ENCODE data around the gene TMPRSS11A.
A peak's percentile ranks its signal among the peaks of the same experiment; 100 is the strongest.

The TMPRSS11A gene, protein sequence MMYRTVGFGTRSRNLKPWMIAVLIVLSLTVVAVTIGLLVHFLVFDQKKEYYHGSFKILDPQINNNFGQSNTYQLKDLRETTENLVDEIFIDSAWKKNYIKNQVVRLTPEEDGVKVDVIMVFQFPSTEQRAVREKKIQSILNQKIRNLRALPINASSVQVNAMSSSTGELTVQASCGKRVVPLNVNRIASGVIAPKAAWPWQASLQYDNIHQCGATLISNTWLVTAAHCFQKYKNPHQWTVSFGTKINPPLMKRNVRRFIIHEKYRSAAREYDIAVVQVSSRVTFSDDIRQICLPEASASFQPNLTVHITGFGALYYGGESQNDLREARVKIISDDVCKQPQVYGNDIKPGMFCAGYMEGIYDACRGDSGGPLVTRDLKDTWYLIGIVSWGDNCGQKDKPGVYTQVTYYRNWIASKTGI

DNA sequence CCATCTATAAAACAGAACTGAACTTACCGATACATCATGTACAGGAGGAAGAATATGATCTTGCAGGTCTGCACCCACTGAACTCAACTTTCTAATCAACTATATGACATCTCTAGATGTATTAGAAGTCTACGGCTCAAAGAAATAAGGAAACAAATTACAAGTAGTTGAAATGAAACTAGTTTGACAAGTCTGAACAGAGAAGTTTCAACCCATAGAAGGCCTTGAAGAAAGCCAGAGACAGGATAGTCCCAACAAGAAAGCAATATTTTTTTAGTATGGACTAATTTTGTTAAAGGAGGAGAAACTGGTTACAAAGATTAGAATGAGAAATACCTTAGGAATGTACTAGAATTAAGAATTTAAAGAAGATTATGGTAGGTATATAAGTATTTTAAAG, at the start of gene TMPRSS11A:
TSS of gene TMPRSS11A (minus strand) at position 138 of the 400 bp plus-strand sequence. CDS start at position 38, 100 bp downstream.
- no peak for DNase-seq

- no peak for DNase-seq
Measured at GRCh38 chr4:68011684-68012083, 48.4 kb upstream of the TMPRSS11A start.

DNA sequence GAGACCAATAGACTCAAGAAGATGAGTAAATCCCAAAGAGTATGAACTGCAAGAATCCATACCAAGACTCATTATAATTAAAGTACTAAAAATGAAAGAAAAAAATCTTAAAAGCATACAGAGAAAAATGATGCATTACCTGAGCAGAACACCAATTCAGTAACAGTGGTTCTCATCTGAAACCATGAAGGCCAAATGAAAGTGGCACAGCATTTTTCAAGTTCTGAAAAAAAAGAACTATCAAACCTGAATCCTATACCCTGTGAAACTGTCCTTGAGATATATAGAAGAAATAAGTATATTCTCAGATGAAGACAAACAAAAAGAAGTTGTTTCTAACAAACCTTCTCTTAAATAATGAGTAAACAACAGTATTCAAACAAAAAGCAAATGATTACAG, 39.6 kb upstream of the TMPRSS11A start:
- no peak for DNase-seq

- no peak for DNase-seq
Measured at GRCh38 chr4:67996127-67996526, 32.8 kb upstream of the TMPRSS11A start.

GRCh38 chr4:67988991-67989390, 25.7 kb upstream of the TMPRSS11A start:
- no peak for DNase-seq

- no peak for DNase-seq
Measured at GRCh38 chr4:67983333-67983732, 20.0 kb upstream of the TMPRSS11A start.

- no peak for DNase-seq
Measured at GRCh38 chr4:67980512-67980911, 17.2 kb upstream of the TMPRSS11A start.

- no peak for DNase-seq
Measured at GRCh38 chr4:67973608-67974007, 10.3 kb upstream of the TMPRSS11A start.

DNA sequence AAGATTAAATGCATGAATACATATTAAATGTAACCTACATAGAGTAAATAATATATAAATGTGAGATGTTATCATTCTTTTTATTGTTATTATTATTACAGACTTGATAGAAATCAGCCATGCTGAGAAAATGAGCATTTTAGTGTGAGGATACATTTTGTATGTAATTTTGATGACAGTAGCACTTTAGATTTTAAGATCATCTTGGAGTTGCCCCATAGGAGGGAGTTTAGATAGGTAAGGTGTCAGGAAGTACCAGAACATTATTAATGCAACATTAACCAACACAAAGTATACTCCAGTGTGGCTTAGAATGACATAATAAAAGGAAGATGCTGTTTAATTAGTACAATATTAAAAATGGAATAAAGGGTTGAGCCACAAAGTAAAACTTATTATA, 8.4 kb downstream of the TMPRSS11A start:
- DNase-seq = no peak

GRCh38 chr4:67941074-67941473, 22.2 kb downstream of the TMPRSS11A start:
- DNase-seq = no peak

GRCh38 chr4:67940506-67940905, 22.8 kb downstream of the TMPRSS11A start:
- DNase-seq = no peak

GRCh38 chr4:67939195-67939594, 24.1 kb downstream of the TMPRSS11A start:
- DNase-seq = no peak

DNA sequence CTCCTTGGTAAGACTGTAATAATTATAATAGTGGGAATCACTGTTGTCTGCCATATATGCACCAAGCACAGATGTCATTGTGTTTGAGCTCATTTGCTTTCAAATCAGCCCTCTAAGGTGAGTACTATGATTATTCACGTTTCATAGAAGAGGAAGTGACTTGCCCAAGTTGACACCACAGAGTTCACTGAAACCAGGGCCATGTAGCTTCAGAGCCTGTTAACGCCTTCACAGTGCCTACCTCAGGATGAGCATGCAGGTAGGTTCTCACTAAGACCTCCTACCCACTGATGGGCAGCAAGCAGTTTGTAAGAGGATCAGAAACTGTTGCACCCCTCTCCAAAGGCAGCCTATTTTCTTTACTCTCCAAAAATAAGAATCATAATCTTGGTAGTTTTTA, 27.4 kb downstream of the TMPRSS11A start:
- no peak for DNase-seq

- DNase-seq = peak; percentile 84
Measured at GRCh38 chr4:67934628-67935027, 28.7 kb downstream of the TMPRSS11A start.

DNA sequence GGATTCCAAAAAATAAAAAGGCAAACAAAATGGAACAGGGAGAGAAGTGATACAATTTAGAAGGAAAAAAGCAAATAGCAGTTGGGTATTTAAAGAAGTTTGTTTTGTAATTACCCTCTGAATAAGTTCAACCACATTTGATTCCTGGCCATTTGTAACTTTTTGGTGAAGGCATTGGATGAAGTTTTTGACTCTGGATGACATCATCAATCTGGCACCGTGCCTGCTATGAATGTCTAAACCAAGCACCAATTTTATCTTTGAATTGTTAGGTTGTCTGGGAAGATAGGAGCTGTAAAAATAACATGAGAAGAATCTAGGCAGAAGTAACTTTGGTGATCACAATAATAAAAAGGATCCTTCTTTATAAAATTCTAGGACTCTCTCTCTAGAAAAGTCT, 29.5 kb downstream of the TMPRSS11A start:
- no peak for DNase-seq

DNA sequence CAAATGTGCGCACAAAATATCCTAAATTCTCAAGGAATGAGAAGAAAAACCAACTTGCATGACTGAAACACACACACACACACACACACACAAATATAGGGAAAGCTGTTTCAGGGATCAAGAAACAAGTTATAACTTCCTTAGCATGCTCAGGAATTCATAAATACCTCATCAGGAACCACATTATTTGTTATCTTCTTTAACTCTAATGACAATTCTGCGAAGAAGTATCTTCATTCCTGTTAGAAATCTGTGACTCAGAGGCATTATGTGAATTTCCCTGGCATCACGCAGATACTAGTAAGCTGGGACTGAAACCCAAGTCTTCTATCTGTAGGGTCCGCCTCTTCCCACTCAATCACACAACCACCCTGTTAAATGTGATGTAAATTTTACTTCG, 30.3 kb downstream of the TMPRSS11A start:
- DNase-seq = no peak

- DNase-seq = no peak
Measured at GRCh38 chr4:67931256-67931655, 32.0 kb downstream of the TMPRSS11A start.

GRCh38 chr4:67929426-67929825, 33.9 kb downstream of the TMPRSS11A start:
- no peak for DNase-seq

GRCh38 chr4:67928546-67928945, 34.7 kb downstream of the TMPRSS11A start:
- DNase-seq = no peak

GRCh38 chr4:67927251-67927650, 36.0 kb downstream of the TMPRSS11A start:
- no peak for DNase-seq

DNA sequence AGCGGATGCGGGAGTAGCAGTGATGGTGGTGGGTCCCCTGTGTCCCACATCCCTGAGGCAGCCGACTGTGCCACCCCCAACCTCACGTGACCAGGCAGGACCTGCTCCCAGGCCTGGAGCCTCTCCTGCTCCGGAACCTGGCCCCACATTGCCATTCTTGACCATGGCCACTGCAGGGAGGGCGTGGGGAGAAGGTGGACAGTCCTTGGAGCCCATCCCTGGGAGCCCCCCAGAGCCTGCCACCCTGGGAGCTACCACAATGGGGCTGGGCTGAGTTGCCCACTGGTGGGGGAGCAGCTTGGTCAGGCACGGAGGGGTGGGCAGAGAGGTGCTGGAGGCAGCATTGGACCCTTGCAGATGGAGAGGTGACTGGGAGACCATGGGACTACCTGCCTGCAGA, 36.8 kb downstream of the TMPRSS11A start:
- DNase-seq = no peak

DNA sequence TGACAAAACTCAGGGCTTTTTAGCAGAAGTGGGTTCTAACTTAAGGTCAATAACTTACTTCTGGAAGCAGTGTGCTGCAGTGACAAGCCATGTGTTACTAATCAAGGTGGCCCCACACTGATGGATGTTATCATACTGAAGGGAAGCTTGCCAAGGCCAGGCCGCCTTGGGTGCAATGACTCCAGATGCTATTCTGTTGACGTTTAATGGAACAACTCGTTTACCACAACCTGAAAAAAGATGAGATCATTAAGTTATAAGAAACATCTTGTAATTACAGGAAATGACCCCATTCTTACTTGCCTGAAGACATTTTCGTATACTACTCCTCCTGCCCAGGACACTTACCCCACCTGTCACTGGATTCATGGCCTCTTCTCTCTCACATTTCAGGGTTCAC, 40.6 kb downstream of the TMPRSS11A start:
- DNase-seq = no peak

GRCh38 chr4:67918428-67918827, 44.9 kb downstream of the TMPRSS11A start:
- DNase-seq = peak; percentile 51

DNA sequence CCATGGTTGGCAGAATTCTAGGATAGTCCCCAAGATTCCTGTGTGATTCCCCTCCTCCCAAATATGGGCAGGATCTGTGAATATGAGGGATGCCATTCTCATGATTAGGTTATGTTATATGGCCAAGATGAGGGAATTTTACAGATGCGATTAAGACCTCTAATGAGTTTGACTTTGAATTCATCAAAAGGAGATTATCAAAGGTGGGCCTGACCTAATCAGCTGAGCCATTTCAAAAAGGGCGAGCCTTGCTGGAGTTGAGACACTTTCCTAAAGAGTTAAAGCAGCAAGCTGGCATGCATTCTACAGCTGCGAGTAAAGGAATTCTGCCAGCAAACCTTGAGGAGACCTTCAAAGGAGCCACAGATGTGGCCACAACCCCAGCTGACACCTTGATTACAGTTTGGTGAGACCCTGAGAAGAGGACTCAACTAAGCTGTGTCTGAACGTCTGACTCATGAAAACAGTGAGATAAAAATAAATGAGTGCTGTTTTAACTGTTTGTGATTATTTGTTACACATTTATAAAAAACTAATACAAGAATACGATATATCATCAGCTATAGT, 47.8 kb downstream of the TMPRSS11A start:
- DNase-seq = no peak

GRCh38 chr4:67912080-67912479, 51.2 kb downstream of the TMPRSS11A start:
- no peak for DNase-seq

All from NCI-H1436 (cell line).